Testis (tissue), 3 donors: ENCODE results near the gene CLNK. TPM values are rescaled to one million over a fixed set of nuclear protein-coding genes. Genes with fewer than 3 reads are reported as not detected.

ENCODE experiments used
- DNase-seq: peaks from one replicate; pipeline ENCODE4 v3.0.0-alpha.2; 2019
- H3K27ac ChIP-seq, 2 donors: fragments of 200-600 bp; sonication (generic); one replicate each; pipeline ENCODE4 v1.5.1; 2019
- H3K27me3 ChIP-seq: fragments of 200-600 bp; sonication (generic); one replicate; pipeline ENCODE4 v1.5.1; 2019
- H3K36me3 ChIP-seq: fragments of 200-600 bp; sonication (generic); one replicate; pipeline ENCODE4 v1.5.1; 2017; ENCODE audit warnings: low read depth; ENCODE audit errors: missing control alignments
- H3K4me1 ChIP-seq: fragments of 200-600 bp; sonication (generic); one replicate; pipeline ENCODE4 v1.5.1; 2019
- H3K4me3 ChIP-seq, 2 donors: fragments of 200-600 bp; sonication (generic); one replicate each; pipeline ENCODE4 v1.5.1; 2017 to 2019
- H3K9me3 ChIP-seq: fragments of 200-600 bp; sonication (generic); one replicate; pipeline ENCODE4 v1.5.1; 2017
- POLR2A ChIP-seq: fragments of 450-650 bp; IDR thresholded peaks from one replicate; pipeline ENCODE4 v1.6.1; 2017; ENCODE audit warnings: antibody characterized with exemption, mild to moderate bottlenecking, moderate library complexity
- WGBS, 2 donors: methylation state at CpG; one replicate each; pipeline ENCODE4 v1.1.5; 2018; 5-methylcytosine and 5-hydroxymethylcytosine counted together
- intact Hi-C: fragments of 100-400 bp; cut with DNase I; formaldehyde crosslinking; loops from one replicate; pipeline ENCODE4 v1.15.1; 2023; ENCODE audit warnings: low total_unique reads
- polyA plus RNA-seq: library from polyadenylated mRNA; stranded (reverse); fragments of 350-450 nt; fragmentation: Illumina TruSeq; extraction: RNeasy Lipid Tissue Mini Kit (QIAGEN cat#74804); gene quantifications from one replicate; pipeline ENCODE4 v1.2.3, GENCODE V29; 2014; ENCODE audit warnings: low read depth, low replicate concordance; ENCODE audit not compliant: insufficient read depth
- total RNA-seq, 2 donors: library from RNA; depleted of rRNA; stranded (reverse); fragments of >200 nt; gene quantifications; one replicate each; pipeline ENCODE4 v1.2.3, GENCODE V29; 2016
- TF ChIP-seq, protein P1 (sequence below), 3 experiments: fragments of 450-650 bp in 2 of 3; fragments of 200-600 bp in 1 of 3; sonication (generic) in 1 of 3; IDR thresholded peaks; one replicate each; pipeline ENCODE4 v1.5.1; 2016 to 2019; ENCODE audit warnings: antibody characterized with exemption in 3 of 3, mild to moderate bottlenecking in 2 of 3, moderate library complexity in 1 of 3

The CLNK gene
- total and polyA plus RNA-seq, 3 donors from 2014 or later = 0.12 to 0.94 TPM; not detected in 1

DNA sequence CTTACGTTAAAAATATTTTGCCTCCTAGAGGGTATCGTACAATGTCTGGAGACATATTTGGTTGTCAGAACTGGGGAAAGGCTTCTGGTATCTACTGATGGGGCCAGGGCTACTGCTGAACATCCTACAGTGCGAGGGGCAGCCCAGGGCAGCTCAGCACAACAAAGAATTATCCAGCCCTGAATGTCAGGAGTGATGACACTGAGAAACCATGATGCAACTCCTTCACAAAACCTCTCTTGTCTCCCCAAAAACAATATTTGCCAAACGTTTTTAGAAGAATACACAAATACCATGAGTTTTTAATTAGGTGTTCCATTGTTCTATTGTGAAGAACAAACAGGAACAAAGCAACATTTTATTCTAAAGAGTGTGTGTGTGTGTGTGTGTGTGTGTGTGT lies 43.4 kb upstream of the CLNK start:
- Histone ChIP-seq H3K9me3 (no peaks in the 10 kb centered on the region), H3K4me1 (peaks cover 4% of the 10 kb centered on the region), H3K4me3 (no peak overlapping the region), H3K27ac (no peak overlapping the region), H3K36me3 (no peaks in the 10 kb centered on the region), H3K27me3 (no peaks in the 10 kb centered on the region)
- intact Hi-C loops = no loop called here
- DNase-seq = no peak
- WGBS, 2 donors = 71 to 77% methylated on average over 4 of the region's 4 CpGs
- TF ChIP-seq, protein P1, sequence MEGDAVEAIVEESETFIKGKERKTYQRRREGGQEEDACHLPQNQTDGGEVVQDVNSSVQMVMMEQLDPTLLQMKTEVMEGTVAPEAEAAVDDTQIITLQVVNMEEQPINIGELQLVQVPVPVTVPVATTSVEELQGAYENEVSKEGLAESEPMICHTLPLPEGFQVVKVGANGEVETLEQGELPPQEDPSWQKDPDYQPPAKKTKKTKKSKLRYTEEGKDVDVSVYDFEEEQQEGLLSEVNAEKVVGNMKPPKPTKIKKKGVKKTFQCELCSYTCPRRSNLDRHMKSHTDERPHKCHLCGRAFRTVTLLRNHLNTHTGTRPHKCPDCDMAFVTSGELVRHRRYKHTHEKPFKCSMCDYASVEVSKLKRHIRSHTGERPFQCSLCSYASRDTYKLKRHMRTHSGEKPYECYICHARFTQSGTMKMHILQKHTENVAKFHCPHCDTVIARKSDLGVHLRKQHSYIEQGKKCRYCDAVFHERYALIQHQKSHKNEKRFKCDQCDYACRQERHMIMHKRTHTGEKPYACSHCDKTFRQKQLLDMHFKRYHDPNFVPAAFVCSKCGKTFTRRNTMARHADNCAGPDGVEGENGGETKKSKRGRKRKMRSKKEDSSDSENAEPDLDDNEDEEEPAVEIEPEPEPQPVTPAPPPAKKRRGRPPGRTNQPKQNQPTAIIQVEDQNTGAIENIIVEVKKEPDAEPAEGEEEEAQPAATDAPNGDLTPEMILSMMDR (IDR thresholded peaks at IDR 0.05) = no peak
- no peak for TF ChIP-seq POLR2A

DNA sequence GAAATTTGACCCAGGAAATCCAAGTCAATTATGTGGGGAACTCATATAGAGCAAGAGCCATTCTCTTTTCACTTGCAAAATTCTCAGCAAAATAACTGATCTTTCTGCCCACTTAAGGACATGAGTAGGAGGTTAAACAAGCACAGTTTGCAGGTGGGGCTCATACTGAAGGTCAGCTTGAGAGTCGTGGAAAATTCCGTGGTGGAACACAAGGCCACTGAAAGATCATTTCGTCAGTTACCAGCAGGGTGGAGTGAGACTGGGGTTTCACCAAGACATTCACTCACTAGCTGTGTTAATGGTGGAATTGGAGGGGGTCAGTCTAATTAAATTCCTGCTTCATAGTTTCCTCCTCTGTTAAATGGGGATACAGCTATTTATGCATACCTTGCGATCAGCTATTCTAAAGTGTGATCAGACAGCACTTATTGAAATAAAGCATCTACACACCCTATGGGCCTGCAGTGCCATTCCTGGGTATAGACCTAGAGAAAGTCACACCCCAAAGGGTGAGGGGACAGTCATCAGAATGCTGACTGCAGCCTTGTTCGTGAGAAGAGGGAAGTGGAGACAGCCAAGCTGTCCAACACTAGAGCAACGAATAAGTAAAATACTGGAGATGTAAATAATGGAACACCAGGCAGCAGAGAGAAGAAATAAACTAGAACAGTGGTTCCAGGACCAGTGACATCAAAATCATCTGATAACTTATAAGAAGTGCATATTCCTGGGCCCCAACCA lies 42.7 kb upstream of the CLNK start:
- Histone ChIP-seq H3K4me3 (no peak overlapping the region), H3K27ac (peak overlapping the region; percentile 3 to 30), H3K36me3 (no peaks in the 10 kb centered on the region), H3K4me1 (peaks cover 4% of the 10 kb centered on the region), H3K9me3 (no peaks in the 10 kb centered on the region), H3K27me3 (no peaks in the 10 kb centered on the region)
- intact Hi-C loops = no loop called here
- TF ChIP-seq, protein P1 (IDR thresholded peaks at IDR 0.05) = no peak
- no peak for TF ChIP-seq POLR2A
- peak; percentile 20 for DNase-seq
- 44 to 53% methylated on average over 6 of the region's 6 CpGs for WGBS, 2 donors

DNA sequence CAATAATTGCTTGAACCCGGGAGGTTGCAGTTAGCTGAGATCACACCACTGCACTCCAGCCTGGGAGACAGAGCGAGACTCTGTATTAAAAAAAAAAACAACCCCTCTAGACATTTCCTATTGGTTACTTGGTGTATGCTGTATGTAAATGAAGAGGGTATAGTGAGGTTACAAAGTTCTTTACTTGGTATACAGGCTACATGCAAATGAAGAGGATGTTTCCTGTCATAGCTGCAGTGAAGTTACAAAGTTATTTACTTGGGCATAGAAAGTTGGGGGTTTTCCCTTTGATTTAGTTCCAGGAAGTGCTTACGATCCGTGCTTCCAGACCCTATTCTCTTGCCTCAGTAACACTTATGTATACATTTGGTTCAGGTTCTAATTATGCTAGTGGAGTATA lies 38.4 kb upstream of the CLNK start:
- intact Hi-C loops = no loop called here
- no peaks in the 10 kb centered on the region for H3K27me3 ChIP-seq
- H3K9me3 ChIP-seq = no peaks in the 10 kb centered on the region
- H3K36me3 ChIP-seq = no peaks in the 10 kb centered on the region
- TF ChIP-seq, protein P1 (IDR thresholded peaks at IDR 0.05) = no peak
- no peak for TF ChIP-seq POLR2A
- H3K4me3 ChIP-seq = no peak overlapping the region
- H3K4me1 ChIP-seq = peaks cover 4% of the 10 kb centered on the region
- 49 to 51% methylated on average over 4 of the region's 4 CpGs for WGBS, 2 donors
- H3K27ac ChIP-seq = peak overlapping the region in 1 of 2 donors; percentile 19
- DNase-seq = no peak

DNA sequence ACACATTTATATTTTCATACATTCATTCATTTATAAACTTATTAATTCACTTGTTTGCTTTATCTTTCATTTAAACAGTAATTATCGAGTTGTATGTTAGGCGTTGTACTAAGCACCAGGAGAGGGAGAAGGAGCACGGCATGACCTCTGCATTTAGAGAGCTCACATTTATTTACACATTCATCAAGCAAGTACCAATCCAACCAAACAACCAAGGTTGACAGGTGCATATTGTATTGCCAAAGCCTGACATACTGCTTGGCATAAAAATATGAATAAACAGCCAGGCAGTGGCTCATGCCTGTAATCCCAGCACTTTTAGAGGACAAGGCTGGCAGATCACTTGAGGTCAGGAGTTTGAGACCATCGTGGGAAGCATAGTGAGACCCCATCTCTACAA lies 37.0 kb upstream of the CLNK start:
- Histone ChIP-seq H3K27ac (no peak overlapping the region), H3K27me3 (no peaks in the 10 kb centered on the region), H3K9me3 (no peaks in the 10 kb centered on the region), H3K4me3 (no peak overlapping the region), H3K4me1 (peaks cover 4% of the 10 kb centered on the region), H3K36me3 (no peaks in the 10 kb centered on the region)
- 92 to 95% methylated on average over 4 of the region's 4 CpGs for WGBS, 2 donors
- intact Hi-C loops = no loop called here
- DNase-seq = no peak
- TF ChIP-seq POLR2A = no peak
- TF ChIP-seq, protein P1 (IDR thresholded peaks at IDR 0.05) = no peak

DNA sequence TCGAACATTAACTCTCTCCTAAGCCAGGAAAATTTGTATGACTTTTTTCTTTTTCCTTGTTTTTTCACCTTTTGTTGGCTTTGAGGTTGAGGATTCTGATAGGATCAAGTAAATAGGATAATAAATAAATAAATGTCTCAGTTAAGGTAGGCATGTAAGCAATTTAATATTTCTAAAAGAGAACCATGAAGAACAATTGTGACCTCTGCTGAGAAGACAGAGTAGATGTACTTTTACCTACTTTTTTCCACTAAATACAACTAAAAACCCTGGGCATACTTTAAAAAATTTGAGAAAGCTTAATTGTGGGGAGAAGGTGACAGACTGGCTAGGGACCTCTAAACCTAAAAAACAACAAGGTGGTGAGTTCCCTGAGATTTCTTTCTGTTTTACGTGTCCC lies 31.6 kb upstream of the CLNK start:
- Histone ChIP-seq H3K9me3 (no peaks in the 10 kb centered on the region), H3K27ac (no peak overlapping the region), H3K4me3 (no peak overlapping the region), H3K27me3 (no peaks in the 10 kb centered on the region), H3K4me1 (no peaks in the 10 kb centered on the region), H3K36me3 (no peaks in the 10 kb centered on the region)
- WGBS, 2 donors = 77 to 79% methylated on average over 2 of the region's 2 CpGs
- TF ChIP-seq POLR2A = no peak
- TF ChIP-seq, protein P1 (IDR thresholded peaks at IDR 0.05) = no peak
- intact Hi-C loops = no loop called here
- DNase-seq = no peak
